ENCODE measurements around the gene SGMS1.

The SGMS1 gene

DNA sequence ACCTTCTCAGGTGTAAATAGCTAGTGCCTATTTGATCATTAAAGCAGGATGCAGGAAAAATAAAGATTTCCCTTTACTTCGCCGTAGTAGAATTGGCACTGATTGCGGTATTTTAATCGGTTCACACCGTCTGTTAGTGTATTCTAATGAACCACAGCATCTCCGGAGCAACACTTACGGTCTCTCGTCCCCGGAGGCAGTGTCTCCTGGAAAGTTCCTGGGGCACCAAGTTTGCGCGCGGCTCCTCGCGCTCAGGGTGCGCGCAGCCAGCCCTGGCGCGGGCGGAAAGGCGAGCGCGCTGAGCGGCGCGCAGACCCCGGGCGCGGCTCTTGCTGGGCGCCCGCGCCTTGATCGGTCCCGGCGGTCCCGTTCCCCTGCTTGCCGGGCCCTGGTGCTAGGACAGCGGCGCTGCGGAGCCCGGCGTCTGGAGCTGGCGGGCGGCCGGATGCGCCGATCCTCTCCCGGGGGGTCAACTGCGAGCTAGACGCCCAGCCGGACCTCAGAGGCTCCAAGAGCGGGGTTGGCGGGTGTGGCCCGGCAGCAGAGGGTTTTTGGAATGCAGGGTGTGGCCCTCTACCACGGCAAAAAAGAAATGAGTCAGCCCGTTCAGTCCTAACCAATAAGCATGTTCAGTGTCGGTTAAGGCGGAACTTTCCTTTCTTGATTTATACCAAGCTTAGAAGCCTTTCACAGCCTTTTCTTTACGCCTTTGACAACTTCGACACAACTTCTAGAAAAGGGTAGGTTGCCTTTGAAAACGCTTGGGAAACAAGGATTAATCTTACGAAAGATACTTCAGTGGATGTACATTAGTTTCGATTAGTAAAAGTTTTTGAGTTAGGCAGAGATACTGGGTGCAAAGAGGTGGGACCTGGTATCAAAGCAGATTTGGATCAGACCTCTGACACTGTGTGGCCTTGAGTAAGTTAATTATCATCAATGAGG, 205.6 kb downstream of the SGMS1 start:
- peak overlapping the region; percentile 94 for H3K4me3 ChIP-seq (ENCODE audit: low read length)
- no peak for TF ChIP-seq ZNF274 (IDR thresholded peaks at IDR 0.05; ENCODE audit: low read depth, low read length)

DNA sequence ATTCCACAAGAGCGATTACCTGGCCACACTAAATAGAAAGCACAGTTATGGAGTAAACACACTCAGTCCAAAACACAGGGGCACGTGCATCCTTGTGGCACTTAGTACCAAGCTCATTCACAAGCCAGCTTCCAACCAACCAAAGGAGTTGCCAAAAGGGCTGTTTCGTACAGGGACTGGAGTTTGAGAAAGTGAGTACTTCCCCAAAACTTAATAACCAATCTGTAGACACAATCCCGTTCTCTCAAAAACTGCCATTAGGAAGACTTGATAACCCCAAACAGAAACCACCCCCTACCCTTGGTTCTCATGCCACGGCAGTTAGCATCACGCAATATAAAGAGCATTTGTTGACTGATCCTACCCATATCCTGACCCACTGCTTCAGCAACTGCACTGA, 206.3 kb downstream of the SGMS1 start:
- H3K4me3 ChIP-seq (ENCODE audit: low read length): peak overlapping the region; percentile 94
- TF ChIP-seq ZNF274 (IDR thresholded peaks at IDR 0.05; ENCODE audit: low read depth, low read length): no peak

DNA sequence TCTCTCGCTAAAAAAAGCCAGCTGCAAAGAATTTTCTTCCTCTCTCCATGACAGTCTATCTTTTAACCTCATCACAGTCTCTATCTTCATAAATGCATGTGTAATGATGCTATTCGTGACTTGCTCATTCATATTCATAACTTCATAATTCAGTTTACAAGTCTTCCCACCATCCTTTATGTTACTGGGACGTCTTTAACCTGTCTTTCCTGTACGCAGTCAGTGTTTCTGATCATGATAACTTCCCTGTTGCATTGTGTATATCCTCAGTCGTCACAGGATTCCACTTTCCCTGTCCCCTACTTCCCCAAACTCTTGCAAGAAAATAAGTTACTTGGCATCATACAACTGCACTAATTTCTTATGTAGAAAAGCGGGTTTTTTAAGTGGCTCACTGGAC, 206.9 kb downstream of the SGMS1 start:
- H3K4me3 ChIP-seq (ENCODE audit: low read length): peak overlapping the region; percentile 94; the same call in 1 of the 2 replicates
- no peak for TF ChIP-seq ZNF274 (IDR thresholded peaks at IDR 0.05; ENCODE audit: low read depth, low read length)

DNA sequence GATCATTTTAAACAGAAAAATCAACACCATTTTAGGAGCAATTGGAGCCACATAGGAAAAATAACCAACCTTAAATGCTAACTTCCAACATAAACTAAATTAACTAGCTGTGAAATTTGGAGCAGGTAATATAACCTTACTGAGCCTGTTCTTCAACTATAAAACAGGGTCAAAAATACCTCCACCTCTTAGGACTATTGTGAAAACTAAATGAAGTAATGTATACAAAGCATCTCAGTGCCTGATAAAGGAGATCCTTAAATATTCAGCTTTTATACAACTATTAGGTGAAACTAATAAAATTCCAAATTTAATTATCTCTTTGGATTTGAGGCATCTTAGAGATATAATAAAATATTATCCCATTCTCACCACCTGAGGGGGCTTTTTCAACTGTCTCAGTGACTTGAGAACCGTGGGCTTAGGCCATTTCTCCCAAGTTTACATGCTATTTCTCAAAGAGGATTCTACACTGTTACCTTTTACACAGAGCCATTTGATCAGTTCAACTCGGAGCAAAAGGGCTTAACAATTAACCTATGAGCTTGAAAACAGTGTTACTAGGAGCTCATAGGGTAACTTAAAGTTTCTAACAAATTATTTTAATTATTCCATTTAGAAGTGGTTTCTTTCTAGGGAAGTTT, 207.5 kb downstream of the SGMS1 start:
- H3K4me3 ChIP-seq (ENCODE audit: low read length): peak overlapping the region; percentile 94
- TF ChIP-seq ZNF274 (IDR thresholded peaks at IDR 0.05; ENCODE audit: low read depth, low read length): no peak

DNA sequence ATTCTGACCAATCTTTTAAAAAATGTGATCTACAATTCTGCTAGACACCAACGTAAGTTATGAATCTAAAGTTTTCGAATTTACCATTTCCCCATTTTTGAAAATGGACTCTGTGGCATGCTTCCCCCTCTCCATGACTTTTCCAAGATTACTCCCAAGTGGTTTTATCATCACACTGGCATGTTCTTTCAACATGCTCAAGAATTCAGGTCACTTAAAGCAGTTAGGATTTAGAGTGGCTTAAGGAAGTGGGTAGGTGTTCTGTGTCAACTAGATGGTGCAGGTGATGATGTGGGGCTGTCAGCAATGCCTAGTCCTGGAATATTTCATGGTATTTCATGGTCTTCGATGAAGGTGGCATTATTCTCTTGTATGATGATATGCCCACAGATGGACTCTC, 208.5 kb downstream of the SGMS1 start:
- TF ChIP-seq ZNF274 (IDR thresholded peaks at IDR 0.05; ENCODE audit: low read depth, low read length): no peak
- peak overlapping the region; percentile 94 for H3K4me3 ChIP-seq (ENCODE audit: low read length)

DNA sequence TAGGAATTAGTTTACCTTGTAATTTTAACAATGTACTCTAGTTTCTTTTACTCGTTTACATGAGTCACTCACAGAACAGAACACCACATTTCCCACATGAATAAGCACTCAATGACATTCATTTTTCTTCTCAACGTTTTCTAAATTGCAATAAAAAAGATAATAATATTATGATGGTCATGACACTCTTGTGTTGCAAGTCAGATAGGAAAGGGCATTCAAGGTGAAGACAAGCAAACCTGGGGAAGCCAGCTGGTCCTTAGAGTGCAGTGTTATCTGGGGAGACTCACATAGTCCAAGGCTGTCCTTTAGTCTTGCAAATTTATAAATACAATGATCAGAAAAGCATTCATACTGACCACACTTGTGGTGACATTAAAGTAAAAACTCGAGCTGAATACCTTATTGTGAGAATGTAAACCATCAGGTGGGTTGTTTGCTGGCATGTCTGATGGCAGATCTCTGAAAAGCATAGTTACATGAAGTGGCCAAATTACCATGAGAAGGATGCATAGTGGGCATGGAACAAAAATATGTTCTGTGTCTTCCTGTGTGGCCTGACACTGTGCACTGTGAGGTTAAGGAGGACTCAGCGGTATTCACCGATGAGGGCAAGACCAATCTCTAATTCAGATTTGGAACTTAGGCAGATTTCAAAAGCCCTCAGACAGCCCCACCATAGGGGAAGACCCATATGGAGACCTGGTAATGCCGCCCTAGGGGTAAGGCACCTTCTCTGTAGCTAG, 213.5 kb downstream of the SGMS1 start:
- TF ChIP-seq ZNF274 (IDR thresholded peaks at IDR 0.05; ENCODE audit: low read depth, low read length): no peak

DNA sequence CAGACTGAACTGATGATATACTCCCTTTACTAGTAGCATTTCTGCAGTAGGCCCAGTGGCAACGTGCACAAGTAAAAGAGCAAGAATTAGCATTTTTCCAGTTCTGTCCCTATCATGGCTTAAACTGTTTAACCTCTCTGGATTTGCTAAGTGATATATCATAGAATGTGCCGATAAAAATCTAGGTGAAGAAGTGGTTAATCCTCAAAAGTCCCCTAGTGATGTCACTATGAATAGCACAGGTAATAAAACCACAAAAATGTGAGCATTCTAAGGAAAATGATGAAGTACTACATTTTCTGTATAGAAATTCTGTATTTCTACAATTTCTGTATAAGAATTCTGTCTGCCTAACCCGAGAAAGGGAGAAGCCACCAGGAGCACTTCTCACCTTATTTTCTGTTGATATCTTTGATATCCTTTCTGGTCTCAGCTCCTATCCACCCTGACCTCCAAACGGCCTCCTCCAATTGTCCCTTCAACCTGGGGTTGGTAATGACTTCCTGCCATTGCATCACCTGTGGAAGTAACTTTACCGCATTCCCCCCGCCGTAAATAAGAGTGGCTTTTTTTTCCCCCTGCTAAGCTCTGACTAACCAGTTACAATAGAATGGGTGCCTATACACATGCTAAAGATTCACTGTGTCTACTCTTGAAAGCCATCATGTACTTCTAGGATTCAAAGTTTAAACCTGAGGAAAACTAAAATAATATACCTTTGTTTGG, 216.5 kb downstream of the SGMS1 start:
- H3K4me3 ChIP-seq (ENCODE audit: low read length): no peak overlapping the region
- no peak for TF ChIP-seq ZNF274 (IDR thresholded peaks at IDR 0.05; ENCODE audit: low read depth, low read length)

More for the DNA sequence above, 213.5 kb downstream of the SGMS1 start:
- no peak overlapping the region for H3K4me3 ChIP-seq (ENCODE audit: low read length)

DNA sequence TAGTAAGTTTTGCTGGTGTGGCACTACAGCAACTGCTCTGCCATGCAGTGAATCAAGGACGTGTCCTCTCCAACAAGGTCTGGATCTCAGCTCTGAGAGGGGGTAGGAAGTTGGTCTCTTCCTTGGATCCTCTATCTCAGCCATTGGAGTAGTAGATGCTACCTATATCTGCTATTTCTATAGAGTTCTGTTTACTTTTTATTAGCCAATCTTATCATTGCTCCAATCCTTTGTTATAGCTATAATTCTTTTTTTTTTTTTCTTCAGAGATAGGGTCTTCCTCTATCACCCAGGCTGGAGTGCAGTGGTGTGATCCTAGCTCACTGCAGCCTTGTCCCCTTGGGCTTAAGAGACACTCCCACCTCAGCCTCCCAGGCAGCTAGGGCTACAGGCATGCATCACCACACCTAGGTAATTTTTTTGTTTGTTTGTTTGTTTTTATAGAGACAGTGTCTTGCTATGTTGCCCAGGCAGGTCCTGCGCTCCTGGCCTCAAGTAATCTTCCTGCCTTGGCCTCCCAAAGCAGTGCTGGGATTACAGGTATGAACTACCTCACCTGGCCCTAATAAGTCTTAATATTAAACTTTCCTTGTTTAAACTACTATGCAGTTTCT, 217.2 kb downstream of the SGMS1 start:
- no peak overlapping the region for H3K4me3 ChIP-seq (ENCODE audit: low read length)
- no peak for TF ChIP-seq ZNF274 (IDR thresholded peaks at IDR 0.05; ENCODE audit: low read depth, low read length)

DNA sequence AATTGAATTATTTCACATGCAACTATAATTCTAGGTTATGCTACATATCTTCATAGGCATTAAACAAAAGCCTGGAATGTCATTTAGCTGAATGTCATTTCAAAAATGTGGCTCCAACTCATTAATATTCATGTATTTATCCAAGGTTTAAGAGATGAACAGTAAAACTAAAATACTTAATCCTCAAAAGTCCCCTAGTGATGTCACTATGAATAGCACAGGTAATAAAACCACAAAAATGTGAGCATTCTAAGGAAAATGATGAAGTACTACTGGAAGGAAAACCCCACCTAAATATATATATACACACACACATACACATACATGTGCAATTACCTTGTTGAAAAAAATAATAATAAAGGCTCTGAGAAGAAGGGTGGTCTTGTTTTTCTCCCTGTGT, 218.0 kb downstream of the SGMS1 start:
- no peak overlapping the region for H3K4me3 ChIP-seq (ENCODE audit: low read length)
- no peak for TF ChIP-seq ZNF274 (IDR thresholded peaks at IDR 0.05; ENCODE audit: low read depth, low read length)

DNA sequence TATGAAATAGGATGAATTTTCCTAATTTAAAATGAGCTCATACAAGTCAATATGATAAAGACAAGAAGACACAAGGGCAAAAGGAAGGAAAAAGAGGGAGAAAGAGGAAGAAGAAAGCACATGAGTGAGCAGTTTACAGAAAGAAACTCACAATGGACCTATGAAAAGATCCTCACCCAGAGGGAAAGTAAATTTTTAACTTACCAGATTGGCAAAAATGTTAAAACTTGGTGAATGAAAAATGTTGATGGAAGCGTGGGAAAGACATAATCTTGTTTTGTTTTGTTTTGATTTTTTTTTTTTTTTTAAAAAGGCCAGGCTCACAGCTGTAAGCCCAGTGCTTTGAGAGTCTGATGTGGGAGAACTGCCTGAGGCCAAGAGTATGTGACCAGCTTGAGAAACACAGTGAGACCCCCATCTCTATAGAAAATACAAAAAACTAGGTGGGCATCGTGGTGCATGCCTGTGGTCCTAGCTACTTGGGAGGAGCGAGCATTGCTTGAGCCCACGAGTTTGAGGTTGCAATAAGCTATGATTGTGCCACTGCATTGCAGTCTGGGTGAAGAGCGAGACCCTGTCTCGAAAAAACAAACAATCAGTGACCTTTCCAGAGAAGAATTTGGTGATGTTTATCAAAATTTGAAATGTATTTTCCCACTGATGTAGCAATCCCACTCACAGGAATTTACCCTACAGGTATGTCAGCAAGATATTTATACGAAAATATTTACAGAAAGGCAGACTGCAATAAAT, 219.6 kb downstream of the SGMS1 start:
- no peak for TF ChIP-seq ZNF274 (IDR thresholded peaks at IDR 0.05; ENCODE audit: low read depth, low read length)
- no peak overlapping the region for H3K4me3 ChIP-seq (ENCODE audit: low read length)

DNA sequence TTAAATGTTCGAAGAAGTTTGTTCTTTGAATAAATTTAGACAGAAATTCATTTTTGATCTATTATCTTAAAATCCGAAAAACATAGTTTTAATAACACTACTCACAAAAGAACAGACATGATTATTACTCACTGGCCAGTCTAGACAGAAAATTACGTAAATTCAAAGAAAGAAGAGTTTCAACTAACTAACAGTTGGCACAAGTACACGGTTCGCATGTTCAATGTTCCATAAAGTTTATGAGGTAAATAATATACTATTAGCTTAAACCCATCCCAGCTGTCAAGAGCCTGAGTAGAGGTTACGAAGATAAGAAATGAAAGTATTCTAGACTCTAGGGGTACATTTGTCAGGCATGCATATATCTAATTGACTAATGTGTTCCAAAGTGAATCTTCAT, 220.7 kb downstream of the SGMS1 start:
- H3K4me3 ChIP-seq (ENCODE audit: low read length): no peak overlapping the region
- no peak for TF ChIP-seq ZNF274 (IDR thresholded peaks at IDR 0.05; ENCODE audit: low read depth, low read length)

DNA sequence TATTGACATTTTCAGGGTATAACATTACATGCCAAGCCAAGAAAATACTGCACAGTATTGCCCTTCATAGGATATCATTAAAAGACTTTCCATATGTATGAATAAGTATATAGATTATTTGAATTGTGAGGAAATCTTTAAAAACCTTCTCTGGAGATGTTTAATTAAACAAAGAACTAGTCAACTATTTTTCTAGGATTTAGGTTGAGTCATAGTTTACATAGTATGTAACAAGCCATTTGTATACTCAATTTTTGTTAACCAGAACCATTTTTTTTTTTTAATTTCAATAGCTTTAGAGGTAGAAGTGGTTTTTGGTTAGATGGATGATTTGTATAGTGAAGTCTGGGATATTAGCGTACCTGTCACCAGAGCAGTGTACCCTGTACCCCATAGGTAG, 221.3 kb downstream of the SGMS1 start:
- no peak overlapping the region for H3K4me3 ChIP-seq (ENCODE audit: low read length)
- TF ChIP-seq ZNF274 (IDR thresholded peaks at IDR 0.05; ENCODE audit: low read depth, low read length): no peak

DNA sequence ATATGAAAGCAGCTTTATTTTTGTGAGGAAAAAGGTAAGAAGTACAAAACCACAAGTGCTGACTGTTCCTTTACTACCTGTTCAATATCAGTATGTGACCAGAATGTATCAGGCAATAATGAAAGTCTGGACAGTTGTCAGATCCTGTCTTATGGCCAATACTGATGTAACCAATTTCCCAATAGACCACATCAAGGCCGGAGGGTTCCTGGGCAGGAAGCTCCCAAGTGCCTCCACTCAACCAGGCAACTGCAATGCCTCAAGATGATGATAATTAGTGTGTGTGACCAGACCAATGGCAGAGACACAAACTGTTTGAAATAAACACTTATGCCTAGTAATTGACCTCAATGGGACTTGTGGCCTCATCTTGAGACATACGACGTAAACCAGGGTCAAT, 223.1 kb downstream of the SGMS1 start:
- H3K4me3 ChIP-seq (ENCODE audit: low read length): no peak overlapping the region
- TF ChIP-seq ZNF274 (IDR thresholded peaks at IDR 0.05; ENCODE audit: low read depth, low read length): no peak
